ENCODE measurements around the gene GORASP1.

DNA sequence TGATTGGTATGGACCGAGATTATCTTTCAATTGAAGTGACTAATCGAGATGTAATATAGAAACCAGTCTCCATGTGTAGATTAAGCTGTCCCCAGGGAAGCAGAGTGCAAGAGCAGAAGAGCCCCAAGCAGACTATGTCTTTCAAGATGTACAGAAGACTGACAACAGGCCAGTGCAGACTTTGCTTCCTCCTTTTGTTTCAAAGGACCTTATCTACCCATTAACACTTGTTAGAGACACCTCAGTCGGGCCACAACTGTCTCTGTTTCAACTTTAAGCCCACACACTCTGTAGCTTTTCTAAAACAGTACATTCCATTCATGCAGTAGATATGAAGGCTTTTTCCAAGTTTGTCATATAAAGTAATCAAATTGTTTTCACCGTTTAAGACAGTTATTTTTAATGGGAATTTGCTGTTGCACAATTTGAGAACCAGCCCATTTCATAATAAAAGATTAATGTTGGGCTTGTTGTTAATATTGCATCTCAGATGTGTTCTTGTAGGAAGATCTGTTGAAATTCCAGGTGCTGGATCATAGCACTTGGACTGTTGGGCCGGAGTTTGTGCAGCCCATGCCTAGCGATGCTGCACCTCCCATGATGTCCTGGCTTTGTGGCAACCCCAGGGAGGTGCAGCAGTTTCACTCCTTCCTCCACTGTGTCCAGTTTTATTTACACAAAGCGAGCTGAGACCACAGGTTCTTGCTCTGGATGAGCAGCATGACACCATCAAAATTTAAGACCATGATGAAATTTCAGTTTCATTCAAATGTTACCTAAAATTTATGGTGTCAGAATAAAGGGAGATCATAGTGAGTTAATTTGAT lies 12.4 kb downstream of the GORASP1 start:
- TF ChIP-seq CTCF (conservative IDR thresholded peaks at IDR 0.05 in 1 of 2, IDR thresholded peaks at IDR 0.05 in 1 of 2; ENCODE audit: low read depth in 1 of 2, low read length in 2 of 2) (no peak), EZH2 (IDR thresholded peaks at IDR 0.05; ENCODE audit: low read length, missing control alignments) (no peak)

All from fibroblast of lung (primary cell).